Kidney (tissue), 14 donors: ENCODE results near the gene KCNB1. TPM values are rescaled to one million over a fixed set of nuclear protein-coding genes. Genes with fewer than 3 reads are reported as not detected.

Experiments used
- DNase-seq, 5 donors: peaks; one replicate each; pipeline ENCODE4 v3.0.0-alpha.2; 2013 to 2020
- FAIRE-seq: peaks from 2 replicates; lab custom pipeline; 2012; peaks lifted over from hg19 to GRCh38; lab: Jason Lieb, UNC
- H3K27ac ChIP-seq, 2 donors: one replicate each; pipeline ENCODE4 v1.7.0; 2013; ENCODE audit warnings: low read depth in 2 of 2, low read length in 2 of 2, inconsistent platforms in 1 of 2
- H3K27me3 ChIP-seq: one replicate; pipeline ENCODE4 v1.7.1; 2013; ENCODE audit warnings: low read length, inconsistent platforms; ENCODE audit not compliant: control insufficient read depth, insufficient read depth
- H3K36me3 ChIP-seq, 3 donors: one replicate each; pipeline versions ENCODE4 v1.7.0 to v1.7.1; 2013; ENCODE audit warnings: low read length in 3 of 3, control low read depth in 1 of 3, inconsistent platforms in 1 of 3; ENCODE audit not compliant: insufficient read depth in 3 of 3, control insufficient read depth in 2 of 3
- H3K4me1 ChIP-seq, 3 donors: one replicate each; pipeline versions ENCODE4 v1.7.0 to v1.7.1; 2013; ENCODE audit warnings: low read length in 3 of 3, inconsistent platforms in 1 of 3, low read depth in 1 of 3; ENCODE audit not compliant: control insufficient read depth in 2 of 3, insufficient read depth in 2 of 3
- H3K4me3 ChIP-seq, 3 donors: one replicate each; pipeline versions ENCODE4 v1.7.0 to v1.8.1; 2013; ENCODE audit warnings: low read length in 3 of 3, control low read depth in 1 of 3, inconsistent platforms in 1 of 3
- H3K9ac ChIP-seq, 3 donors: one replicate each; pipeline versions ENCODE4 v1.7.0 to v1.7.1; 2013; ENCODE audit warnings: low read length in 3 of 3, control low read depth in 1 of 3, inconsistent platforms in 1 of 3
- H3K9me3 ChIP-seq, 3 donors: one replicate each; pipeline versions ENCODE4 v1.7.0 to v1.7.1; 2013; ENCODE audit warnings: low read length in 3 of 3, control low read depth in 1 of 3, inconsistent platforms in 1 of 3; ENCODE audit not compliant: control insufficient read depth in 2 of 3, insufficient read depth in 1 of 3
- intact Hi-C: fragments of 100-400 bp; cut with DNase I; formaldehyde crosslinking; loops from one replicate; pipeline ENCODE4 v1.11.1; 2022
- polyA plus RNA-seq: library from polyadenylated mRNA; stranded (reverse); fragments of 350-450 nt; fragmentation: Illumina TruSeq; extraction: RNeasy Lipid Tissue Mini Kit (QIAGEN cat#74804); gene quantifications from one replicate; pipeline ENCODE4 v1.2.3, GENCODE V29; 2014; ENCODE audit warnings: low read depth, low replicate concordance; ENCODE audit not compliant: insufficient read depth
- total RNA-seq: library from RNA; stranded (reverse); fragmentation: NEBNext Ultra II Directional; extraction: Animal tissue kit (Norgen Biotek cat#: 25700); gene quantifications from one replicate; pipeline ENCODE4 v1.2.1, GENCODE V29; 2021
- TF ChIP-seq, protein P1 (sequence below): IDR thresholded peaks from 3 replicates; pipeline ENCODE4 v1.5.1; 2012; ENCODE audit warnings: mild to moderate bottlenecking, moderate library complexity, borderline replicate concordance; ENCODE audit not compliant: insufficient read depth; ENCODE audit errors: extremely low read depth
- donor health status: control.
- donor health status: control.
- donor health status: control.
- donor health status: control.
- donor health status: control.
- donor health status: DM: yes; HTN: yes; CAD: no.
- donor health status: Normal renal cell carcinoma (clear cell type).

Gene KCNB1
- total and polyA plus RNA-seq, 2 donors from 2014 or later: 0.26 to 1.2 TPM

GRCh38 chr20:49461894-49462620 lies 20.4 kb downstream of the KCNB1 start:
- TF ChIP-seq, protein P1, sequence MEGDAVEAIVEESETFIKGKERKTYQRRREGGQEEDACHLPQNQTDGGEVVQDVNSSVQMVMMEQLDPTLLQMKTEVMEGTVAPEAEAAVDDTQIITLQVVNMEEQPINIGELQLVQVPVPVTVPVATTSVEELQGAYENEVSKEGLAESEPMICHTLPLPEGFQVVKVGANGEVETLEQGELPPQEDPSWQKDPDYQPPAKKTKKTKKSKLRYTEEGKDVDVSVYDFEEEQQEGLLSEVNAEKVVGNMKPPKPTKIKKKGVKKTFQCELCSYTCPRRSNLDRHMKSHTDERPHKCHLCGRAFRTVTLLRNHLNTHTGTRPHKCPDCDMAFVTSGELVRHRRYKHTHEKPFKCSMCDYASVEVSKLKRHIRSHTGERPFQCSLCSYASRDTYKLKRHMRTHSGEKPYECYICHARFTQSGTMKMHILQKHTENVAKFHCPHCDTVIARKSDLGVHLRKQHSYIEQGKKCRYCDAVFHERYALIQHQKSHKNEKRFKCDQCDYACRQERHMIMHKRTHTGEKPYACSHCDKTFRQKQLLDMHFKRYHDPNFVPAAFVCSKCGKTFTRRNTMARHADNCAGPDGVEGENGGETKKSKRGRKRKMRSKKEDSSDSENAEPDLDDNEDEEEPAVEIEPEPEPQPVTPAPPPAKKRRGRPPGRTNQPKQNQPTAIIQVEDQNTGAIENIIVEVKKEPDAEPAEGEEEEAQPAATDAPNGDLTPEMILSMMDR: no peak
- intact Hi-C loops: no loop called here
- no peaks in the 10 kb centered on the region for H3K9me3 ChIP-seq
- no peak overlapping the region for H3K27ac ChIP-seq
- FAIRE-seq (no peak), DNase-seq (no peak)
- H3K4me1 ChIP-seq: no peaks in the 10 kb centered on the region
- H3K36me3 ChIP-seq: no peaks in the 10 kb centered on the region
- no peak overlapping the region for H3K4me3 ChIP-seq
- no peak overlapping the region for H3K9ac ChIP-seq
- H3K27me3 ChIP-seq: no peaks in the 10 kb centered on the region

DNA sequence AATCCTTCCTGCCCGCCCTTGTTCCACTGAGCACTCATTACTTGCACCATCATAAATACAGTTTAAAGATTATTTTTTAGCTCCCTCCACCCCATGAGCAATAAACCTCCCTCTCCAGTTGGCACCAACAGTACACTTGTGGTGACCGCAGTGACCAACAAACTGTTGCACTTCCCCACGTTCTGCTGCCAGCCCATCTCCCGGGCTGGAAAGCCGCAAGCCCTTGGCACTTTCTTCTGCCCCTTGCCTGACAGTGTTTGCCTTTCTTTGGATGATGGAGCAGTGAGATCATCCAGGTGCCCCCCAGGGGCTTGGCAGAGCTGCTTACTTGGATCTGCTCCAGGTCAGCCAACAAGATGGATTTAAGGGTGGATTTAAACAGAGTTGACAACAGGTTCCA lies 21.6 kb downstream of the KCNB1 start:
- DNase-seq: no peak
- TF ChIP-seq, protein P1: no peak
- Histone ChIP-seq H3K9me3 (no peaks in the 10 kb centered on the region), H3K4me3 (no peak overlapping the region), H3K9ac (no peak overlapping the region), H3K4me1 (no peaks in the 10 kb centered on the region), H3K27ac (no peak overlapping the region), H3K27me3 (no peaks in the 10 kb centered on the region), H3K36me3 (no peaks in the 10 kb centered on the region)
- no peak for FAIRE-seq
- intact Hi-C loops: no loop called here

GRCh38 chr20:49460131-49460530 lies 22.3 kb downstream of the KCNB1 start:
- Histone ChIP-seq H3K36me3 (no peaks in the 10 kb centered on the region), H3K4me3 (no peak overlapping the region), H3K9ac (no peak overlapping the region), H3K27me3 (no peaks in the 10 kb centered on the region), H3K4me1 (no peaks in the 10 kb centered on the region), H3K27ac (no peak overlapping the region), H3K9me3 (no peaks in the 10 kb centered on the region)
- DNase-seq (no peak), FAIRE-seq (no peak)
- TF ChIP-seq, protein P1: no peak
- intact Hi-C loops: no loop called here
